ENCODE data around the gene MAML3. TPM values are rescaled to one million over a fixed set of nuclear protein-coding genes. Genes with fewer than 3 reads are reported as not detected.

Gene MAML3
- total and polyA plus RNA-seq, 10 donors = 0.63 to 18.4 (median 12.7) TPM

DNA sequence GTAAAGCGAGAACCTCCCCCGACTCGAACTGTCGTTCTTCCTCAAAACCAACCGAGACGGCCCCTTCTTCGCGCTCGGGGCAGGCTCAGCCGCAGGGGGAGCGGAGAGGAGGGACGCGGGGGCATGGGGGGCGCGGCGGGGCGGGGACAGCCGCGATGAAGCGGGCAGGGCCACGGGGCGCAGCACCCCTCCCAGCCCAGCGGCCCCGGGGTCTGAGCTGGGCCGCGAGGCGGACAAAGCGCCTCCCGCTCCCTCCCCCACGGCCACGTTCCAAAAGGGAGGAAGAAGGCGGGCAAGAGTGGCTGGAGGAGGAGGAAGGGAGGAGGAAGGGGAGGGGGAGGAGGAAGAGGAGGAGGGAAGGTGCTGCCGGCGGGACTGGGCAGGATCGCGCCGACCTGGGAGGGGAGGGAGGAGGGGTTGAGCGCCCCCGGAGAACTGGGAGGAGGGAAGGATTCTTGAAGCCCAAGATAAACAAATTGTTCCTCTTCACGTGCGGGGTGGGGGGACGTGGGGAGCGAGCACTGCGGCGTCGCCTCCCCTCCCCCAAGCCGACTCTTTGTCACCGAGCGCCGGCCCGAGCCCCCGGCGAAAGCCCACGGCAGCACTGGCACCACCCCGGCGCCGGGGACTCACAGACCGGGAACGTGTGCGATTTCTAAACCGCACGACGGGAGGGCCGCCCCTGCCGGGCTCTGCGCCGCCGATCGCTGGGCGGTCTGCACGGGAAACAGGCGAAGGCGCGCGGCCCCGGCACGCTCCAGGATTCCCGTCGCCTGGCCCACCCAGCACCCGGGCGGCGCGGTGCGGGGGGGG is 2.9 kb downstream of the MAML3 start:
- H3K27ac ChIP-seq = peak overlapping the region; percentile 93 to 99 (median 98)
- 0 to 1% (median 1%) methylated on average over 58 to 84 of the region's 84 CpGs for WGBS, 5 donors
- intact Hi-C loops (cut with DNase I; ENCODE audit: low total_unique reads) = loop anchor here (1.0 to 10.0 kb wide), 3 partner anchors 56 to 416 kb away; no protein-coding TSS in a partner anchor
- no peaks in the 10 kb centered on the region for H3K9me3 ChIP-seq
- peak overlapping the region; percentile 60 to 89 (median 76) for H3K4me3 ChIP-seq
- no peaks in the 10 kb centered on the region for H3K36me3 ChIP-seq
- peak; percentile 95 for DNase-seq
- H3K4me1 ChIP-seq = peaks cover 0 to 85% (median 34%) of the 10 kb centered on the region in 6 donors
- H3K27me3 ChIP-seq (replicated peaks in 1 of 7) = peaks cover 0 to 66% (median 8%) of the 10 kb centered on the region in 7 donors
- TF ChIP-seq CTCF (IDR thresholded peaks at IDR 0.05 in 8 of 11, conservative IDR thresholded peaks at IDR 0.05 in 3 of 11) (peak in 1 of 11 experiments; percentile 4), POLR2A (IDR thresholded peaks at IDR 0.05) (peak in 1 of 3 donors; percentile 34), POLR2AphosphoS5 (IDR thresholded peaks at IDR 0.05) (peak; percentile 86 to 89 (median 89))

- Histone ChIP-seq H3K27me3 (replicated peaks in 1 of 7) (peaks cover 0 to 64% (median 8%) of the 10 kb centered on the region in 7 donors), H3K4me3 (peak overlapping the region; percentile 60 to 89 (median 76)), H3K27ac (peak overlapping the region; percentile 93 to 99 (median 98)), H3K9me3 (no peaks in the 10 kb centered on the region), H3K36me3 (no peaks in the 10 kb centered on the region), H3K4me1 (peaks cover 0 to 80% (median 29%) of the 10 kb centered on the region in 6 donors)
- no peak for TF ChIP-seq POLR2AphosphoS5 (IDR thresholded peaks at IDR 0.05)
- peak in 1 of 3 donors; percentile 12 for TF ChIP-seq POLR2A (IDR thresholded peaks at IDR 0.05)
- peak in 1 of 11 experiments; percentile 0 for TF ChIP-seq CTCF (IDR thresholded peaks at IDR 0.05 in 8 of 11, conservative IDR thresholded peaks at IDR 0.05 in 3 of 11)
- no peak for DNase-seq
- intact Hi-C loops (cut with DNase I; ENCODE audit: low total_unique reads) = loop anchor here (5.0 to 10.0 kb wide), 2 partner anchors 102 to 416 kb away; no protein-coding TSS in a partner anchor
- 0 to 1% (median 1%) methylated on average over 13 of the region's 13 CpGs for WGBS, 5 donors
Observed at GRCh38 chr4:140150636-140150885, 3.4 kb downstream of the MAML3 start.

DNA sequence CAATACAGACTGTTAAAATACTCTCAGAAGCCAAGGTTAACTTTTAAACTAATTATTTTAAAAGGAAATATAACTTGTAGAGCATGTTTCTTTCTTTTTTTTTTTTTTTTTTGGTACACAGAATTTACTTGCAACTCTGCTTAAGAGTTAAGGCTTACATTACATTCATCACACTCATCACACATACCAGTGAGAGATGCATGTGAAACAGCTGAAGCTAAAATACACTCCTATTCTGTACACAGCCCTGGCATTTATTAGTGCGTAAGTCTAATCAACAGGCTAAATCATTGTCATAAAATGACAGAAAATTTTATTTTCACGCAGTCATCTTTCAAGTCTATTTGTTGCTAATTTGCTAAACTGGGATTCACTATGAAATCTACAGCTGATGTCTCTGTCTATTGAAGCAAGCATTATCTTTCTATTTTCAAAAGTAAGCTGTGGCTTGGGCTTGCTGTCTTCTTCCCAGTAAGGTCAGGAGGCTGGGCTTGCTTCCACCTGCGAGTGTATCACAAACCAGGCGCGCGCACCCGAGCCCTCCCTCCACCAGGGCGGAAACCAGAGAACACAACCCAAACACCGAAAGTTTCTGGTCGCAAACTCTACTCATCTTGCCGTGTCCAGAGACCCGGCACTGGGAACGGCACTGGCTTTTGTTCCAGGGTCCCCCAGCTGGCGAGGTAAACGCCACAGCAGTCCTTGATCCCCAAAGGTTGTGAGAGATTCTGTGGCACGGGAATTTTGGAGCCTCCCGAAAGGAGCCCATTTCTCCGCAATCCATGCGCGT is 3.9 kb downstream of the MAML3 start:
- Histone ChIP-seq H3K4me1 (peaks cover 0 to 74% (median 26%) of the 10 kb centered on the region in 6 donors), H3K9me3 (no peaks in the 10 kb centered on the region), H3K36me3 (no peaks in the 10 kb centered on the region), H3K4me3 (peak overlapping the region; percentile 60 to 89 (median 76)), H3K27me3 (replicated peaks in 1 of 7) (peaks cover 0 to 64% (median 8%) of the 10 kb centered on the region in 7 donors), H3K27ac (peak overlapping the region; percentile 93 to 99 (median 98))
- DNase-seq = peak; percentile 92
- WGBS, 5 donors = 1 to 3% (median 3%) methylated on average over 19 to 20 of the region's 20 CpGs
- TF ChIP-seq POLR2A (IDR thresholded peaks at IDR 0.05) = no peak
- peak in 1 of 3 donors; percentile 2 for TF ChIP-seq POLR2AphosphoS5 (IDR thresholded peaks at IDR 0.05)
- TF ChIP-seq CTCF (IDR thresholded peaks at IDR 0.05 in 8 of 11, conservative IDR thresholded peaks at IDR 0.05 in 3 of 11) = peak in 5 of 11 experiments; percentile 8 to 30 (median 19)
- intact Hi-C loops (cut with DNase I; ENCODE audit: low total_unique reads) = loop anchor here (5.0 to 10.0 kb wide), 2 partner anchors 102 to 415 kb away; no protein-coding TSS in a partner anchor

Data from spleen (tissue), 11 donors.